ENCODE data around the gene KRTAP5-7. TPM values are rescaled to one million over a fixed set of nuclear protein-coding genes. Genes with fewer than 3 reads are reported as not detected.

KRTAP5-7 gene
- total and polyA plus RNA-seq, 4 donors: 0.19 TPM; not detected in 3

GRCh38 chr11:71483692-71484091 lies 43.4 kb upstream of the KRTAP5-7 start (continued):
- no peak for TF ChIP-seq ZBTB33 (IDR thresholded peaks at IDR 0.05)
- TF ChIP-seq JUND (IDR thresholded peaks at IDR 0.05): no peak
- TF ChIP-seq CTCF (IDR thresholded peaks at IDR 0.05; ENCODE audit: low read depth, low read length, missing input control): no peak
- TF ChIP-seq NR2F2 (IDR thresholded peaks at IDR 0.05): no peak

- Histone ChIP-seq H3K36me3 (ENCODE audit: control insufficient read depth in 4 of 4, insufficient read depth in 3 of 4, low read depth in 1 of 4, low read length in 3 of 4) (peaks cover 11 to 69% (median 45%) of the 10 kb centered on the region in 4 donors), H3K27ac (ENCODE audit: low read depth in 1 of 2, low read length in 2 of 2) (no peak overlapping the region), H3K4me1 (ENCODE audit: control insufficient read depth in 4 of 4, insufficient read depth in 4 of 4, low read length in 3 of 4) (no peaks in the 10 kb centered on the region), H3K9ac (ENCODE audit: low read depth in 1 of 2, low read length in 2 of 2) (no peak overlapping the region), H3K4me3 (ENCODE audit: low read depth in 1 of 3, low read length in 3 of 3) (no peak overlapping the region), H3K27me3 (ENCODE audit: control insufficient read depth in 4 of 4, insufficient read depth in 4 of 4, low read length in 3 of 4) (no peaks in the 10 kb centered on the region), H3K9me3 (ENCODE audit: control insufficient read depth in 4 of 4, low read length in 3 of 4) (no peaks in the 10 kb centered on the region)
- 97% methylated on average over 23 of the region's 23 CpGs for WGBS
- no peak for DNase-seq (ENCODE audit: low spot score)
- TF ChIP-seq SP1 (IDR thresholded peaks at IDR 0.05): no peak
- no peak for TF ChIP-seq FOXA2 (IDR thresholded peaks at IDR 0.05)
- TF ChIP-seq FOXA1 (IDR thresholded peaks at IDR 0.05): no peak
- TF ChIP-seq HNF4A (conservative IDR thresholded peaks at IDR 0.05): no peak
- no peak for TF ChIP-seq JUND (IDR thresholded peaks at IDR 0.05)
- TF ChIP-seq HNF4G (IDR thresholded peaks at IDR 0.05): no peak
- no peak for TF ChIP-seq NR2F2 (IDR thresholded peaks at IDR 0.05)
- TF ChIP-seq EGR1 (IDR thresholded peaks at IDR 0.05; ENCODE audit: low read depth in 2 of 2): no peak
- no peak for TF ChIP-seq RAD21 (IDR thresholded peaks at IDR 0.05)
- TF ChIP-seq REST (IDR thresholded peaks at IDR 0.05): no peak
- no peak for TF ChIP-seq GABPA (IDR thresholded peaks at IDR 0.05 in 1 of 2, conservative IDR thresholded peaks at IDR 0.05 in 1 of 2)
- no peak for TF ChIP-seq CTCF (IDR thresholded peaks at IDR 0.05; ENCODE audit: low read depth, low read length, missing input control)
- no peak for TF ChIP-seq YY1 (IDR thresholded peaks at IDR 0.05)
- no peak for TF ChIP-seq ATF3 (IDR thresholded peaks at IDR 0.05)
- TF ChIP-seq RXRA (IDR thresholded peaks at IDR 0.05): no peak
- no peak for TF ChIP-seq TAF1 (conservative IDR thresholded peaks at IDR 0.05)
- no peak for TF ChIP-seq MAX (IDR thresholded peaks at IDR 0.05)
- no peak for TF ChIP-seq ZBTB33 (IDR thresholded peaks at IDR 0.05)
Measured at GRCh38 chr11:71484248-71485062, 42.6 kb upstream of the KRTAP5-7 start.
